Neural progenitor cell (in vitro differentiated cells): ENCODE measurements around the gene ATP23.

Source experiments
- EZH2 ChIP-seq: fragments of 200-600 bp; sonication (generic); IDR thresholded peaks from 2 replicates; pipeline ENCODE4 v1.6.1; 2017; ENCODE audit warnings: antibody characterized with exemption, mild to moderate bottlenecking, moderate library complexity
- TF ChIP-seq, protein P1 (sequence below): fragments of 200-600 bp; sonication (generic); IDR thresholded peaks from 2 replicates; pipeline ENCODE4 v1.5.1; 2017; ENCODE audit warnings: antibody characterized with exemption, mild to moderate bottlenecking

DNA sequence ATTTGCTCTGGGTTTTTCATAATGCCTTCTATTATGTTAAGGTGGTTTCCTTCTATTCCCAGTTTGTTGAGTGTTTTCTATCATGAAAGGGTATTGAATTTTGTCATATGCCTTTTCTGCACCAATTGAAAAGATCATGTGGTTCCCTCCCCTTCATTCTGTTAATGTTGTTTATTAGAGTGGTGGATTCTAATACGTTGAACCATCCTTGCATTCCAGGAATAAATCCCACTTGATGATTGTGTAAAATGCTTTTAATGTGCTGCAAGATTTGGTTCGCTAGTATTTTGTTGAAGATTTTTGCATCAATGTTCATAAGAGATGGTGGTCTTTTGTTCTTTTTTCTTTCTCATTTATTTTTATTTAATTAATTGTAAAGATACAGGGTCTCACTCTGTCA lies 55.2 kb downstream of the ATP23 start:
- TF ChIP-seq, protein P1, sequence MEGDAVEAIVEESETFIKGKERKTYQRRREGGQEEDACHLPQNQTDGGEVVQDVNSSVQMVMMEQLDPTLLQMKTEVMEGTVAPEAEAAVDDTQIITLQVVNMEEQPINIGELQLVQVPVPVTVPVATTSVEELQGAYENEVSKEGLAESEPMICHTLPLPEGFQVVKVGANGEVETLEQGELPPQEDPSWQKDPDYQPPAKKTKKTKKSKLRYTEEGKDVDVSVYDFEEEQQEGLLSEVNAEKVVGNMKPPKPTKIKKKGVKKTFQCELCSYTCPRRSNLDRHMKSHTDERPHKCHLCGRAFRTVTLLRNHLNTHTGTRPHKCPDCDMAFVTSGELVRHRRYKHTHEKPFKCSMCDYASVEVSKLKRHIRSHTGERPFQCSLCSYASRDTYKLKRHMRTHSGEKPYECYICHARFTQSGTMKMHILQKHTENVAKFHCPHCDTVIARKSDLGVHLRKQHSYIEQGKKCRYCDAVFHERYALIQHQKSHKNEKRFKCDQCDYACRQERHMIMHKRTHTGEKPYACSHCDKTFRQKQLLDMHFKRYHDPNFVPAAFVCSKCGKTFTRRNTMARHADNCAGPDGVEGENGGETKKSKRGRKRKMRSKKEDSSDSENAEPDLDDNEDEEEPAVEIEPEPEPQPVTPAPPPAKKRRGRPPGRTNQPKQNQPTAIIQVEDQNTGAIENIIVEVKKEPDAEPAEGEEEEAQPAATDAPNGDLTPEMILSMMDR = no peak
- no peak for TF ChIP-seq EZH2
